SU-DHL-6 (cell line): Measurements from ENCODE around the gene EEF1AKMT3.

ENCODE experiments used
- CTCF ChIP-seq: fragments of 200-600 bp; sonication (generic); IDR thresholded peaks from one replicate; pipeline ENCODE4 v1.5.1; 2017; ENCODE audit warnings: antibody characterized with exemption, mild to moderate bottlenecking, low read length, moderate library complexity; ENCODE audit not compliant: insufficient read depth, poor library complexity, severe bottlenecking
- EZH2phosphoT487 ChIP-seq: fragments of 200-600 bp; sonication (generic), shearing (Covaris generic); conservative IDR thresholded peaks from 2 replicates; pipeline ENCODE4 v1.6.1; 2018; ENCODE audit warnings: mild to moderate bottlenecking, antibody characterized with exemption, low read length, moderate library complexity, mixed read lengths

GRCh38 chr12:57760347-57760982, 11.9 kb upstream of the EEF1AKMT3 start:
- TF ChIP-seq CTCF (no peak), EZH2phosphoT487 (no peak)
